Inferior parietal cortex (tissue), 1 donor: ENCODE results near the gene HOXD10.

ENCODE experiments used
- DNase-seq: peaks from one replicate; pipeline ENCODE4 v3.0.0-alpha.2; 2016; ENCODE audit errors: extremely low spot score

The HOXD10 gene

DNA sequence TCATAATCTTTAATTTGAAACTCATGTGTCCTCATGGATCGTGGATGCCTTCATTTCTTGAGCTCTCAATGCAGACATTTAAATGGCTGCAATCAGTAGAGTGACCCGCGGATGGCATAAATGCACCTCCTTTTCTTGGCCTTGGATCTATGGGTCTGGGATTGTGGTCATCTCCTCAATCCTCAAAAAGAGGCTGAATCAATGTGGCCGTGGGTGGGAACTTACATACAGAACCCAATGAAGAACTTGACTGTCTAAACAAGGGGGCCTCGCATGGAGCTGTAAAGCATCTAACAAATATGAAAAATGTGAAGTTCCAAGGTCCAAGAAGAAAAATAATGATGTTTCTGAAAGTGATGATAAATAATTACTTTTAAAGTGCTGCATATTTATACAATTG lies 21.2 kb upstream of the HOXD10 start:
- no peak for DNase-seq

GRCh38 chr2:176096243-176096985 lies 20.2 kb upstream of the HOXD10 start:
- DNase-seq: no peak

- DNase-seq: peak; percentile 47
Observed at GRCh38 chr2:176096986-176097819, 19.4 kb upstream of the HOXD10 start.

DNA sequence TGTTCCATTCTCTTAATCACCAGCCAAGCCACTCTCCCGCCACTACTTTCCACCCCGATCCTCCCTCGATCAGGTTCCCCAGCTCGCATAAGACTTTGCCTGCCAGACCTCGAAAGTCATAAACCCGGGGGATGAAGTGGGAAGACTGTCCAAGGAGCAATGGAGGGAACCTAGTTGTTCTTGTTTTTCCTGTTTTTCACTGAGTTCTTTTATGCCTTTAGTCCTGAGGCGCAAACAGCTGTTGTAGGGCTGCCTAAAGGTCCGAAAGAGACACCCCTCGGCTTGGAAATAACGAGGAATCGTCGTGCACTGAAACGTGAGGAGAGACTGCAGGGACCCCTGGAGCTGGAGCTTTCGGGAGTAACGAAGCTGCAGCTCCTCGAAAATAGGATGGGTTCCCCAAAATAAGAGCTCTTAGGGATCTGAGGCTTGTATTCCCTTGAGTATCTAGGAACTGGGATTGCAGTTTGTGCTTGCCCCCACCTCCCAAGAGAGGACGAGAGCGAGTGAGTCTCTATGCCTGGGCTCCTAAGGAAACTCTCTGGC lies 18.7 kb upstream of the HOXD10 start:
- DNase-seq: no peak

- DNase-seq: no peak
Observed at GRCh38 chr2:176098366-176099158, 18.0 kb upstream of the HOXD10 start.

- DNase-seq: no peak
Observed at GRCh38 chr2:176099159-176099727, 17.3 kb upstream of the HOXD10 start.

GRCh38 chr2:176099728-176100546 lies 16.6 kb upstream of the HOXD10 start, which contains the start of gene HOXD12:
TSS of gene HOXD12 (plus strand) at chr2:176099795. CDS start at chr2:176099802, 7 bp downstream.
- no peak for DNase-seq

DNA sequence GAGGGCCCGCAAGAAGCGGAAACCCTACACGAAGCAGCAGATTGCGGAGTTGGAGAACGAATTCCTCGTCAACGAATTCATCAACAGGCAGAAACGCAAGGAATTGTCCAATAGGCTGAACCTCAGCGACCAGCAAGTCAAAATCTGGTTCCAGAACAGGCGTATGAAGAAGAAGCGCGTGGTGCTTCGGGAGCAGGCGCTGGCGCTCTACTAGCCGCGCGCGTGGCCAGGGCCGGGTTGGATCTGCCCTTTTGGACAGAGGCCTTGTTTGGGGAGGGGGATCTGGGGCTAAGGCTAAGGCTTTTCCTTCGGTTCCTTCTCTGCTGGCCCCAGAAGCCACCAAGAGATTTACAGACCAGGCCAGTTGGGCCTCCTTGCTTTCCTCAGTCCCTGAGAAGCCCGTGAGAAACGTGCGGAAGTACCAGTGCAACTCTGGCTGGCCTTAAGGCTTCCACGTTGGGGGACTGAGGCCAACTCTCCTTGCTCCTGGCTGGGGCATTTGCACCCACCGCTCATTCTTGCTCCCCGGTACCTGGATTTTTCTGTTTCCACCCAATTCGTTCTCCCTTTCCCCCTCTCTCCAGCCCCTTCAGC lies 15.9 kb upstream of the HOXD10 start:
- DNase-seq: no peak

DNA sequence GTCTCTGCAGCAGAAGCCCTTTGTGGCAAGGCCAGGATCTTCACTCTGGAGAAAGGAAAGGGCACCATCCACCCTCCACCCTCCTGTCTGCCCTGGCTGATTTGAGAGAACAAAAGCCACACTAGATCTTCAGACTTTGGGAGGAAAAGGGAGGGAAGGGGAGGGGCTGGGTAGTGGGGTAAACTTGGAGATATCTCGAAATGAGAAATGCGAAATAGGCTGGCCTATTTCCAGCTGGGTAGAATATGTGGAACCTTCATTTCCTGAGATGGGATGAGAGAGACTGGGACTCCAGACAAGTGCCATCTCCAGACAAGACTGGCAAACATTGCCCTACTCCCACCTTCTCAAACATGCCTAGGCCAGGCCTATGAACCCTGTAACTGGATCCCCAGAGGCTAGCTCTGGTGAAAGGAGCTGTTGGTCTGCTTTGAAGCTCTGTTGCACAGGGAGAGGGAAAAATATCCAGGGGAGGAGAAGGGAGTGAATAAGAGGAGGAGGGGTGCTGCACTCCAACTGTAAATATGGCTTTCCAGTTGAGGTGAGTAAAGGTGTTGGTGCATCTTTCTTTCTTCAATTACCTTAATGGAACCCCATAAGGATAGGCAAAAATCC lies 15.3 kb upstream of the HOXD10 start:
- DNase-seq: no peak

DNA sequence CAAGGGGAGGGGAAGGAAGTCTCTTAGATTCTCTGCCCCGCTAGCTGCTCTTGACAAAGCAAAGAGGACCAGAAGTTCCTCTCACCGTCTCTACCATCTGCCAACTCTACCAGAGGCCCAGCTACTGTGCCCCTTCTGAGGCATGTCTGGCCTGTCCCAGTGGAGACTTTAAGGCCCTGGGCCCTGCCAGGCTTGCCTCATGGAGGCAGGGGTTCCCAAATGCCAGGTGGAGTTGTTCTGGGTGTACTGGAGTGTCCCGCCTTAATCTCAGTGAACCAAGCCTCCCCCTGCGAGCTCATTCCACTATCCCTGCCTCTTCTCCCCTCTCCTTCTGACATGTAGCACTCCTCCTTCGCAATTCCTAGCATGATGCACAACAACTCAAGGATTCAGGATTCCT lies 14.7 kb upstream of the HOXD10 start:
- DNase-seq: no peak

GRCh38 chr2:176102309-176102866 lies 14.2 kb upstream of the HOXD10 start:
- no peak for DNase-seq

GRCh38 chr2:176103194-176103593 lies 13.4 kb upstream of the HOXD10 start:
- DNase-seq: no peak

DNA sequence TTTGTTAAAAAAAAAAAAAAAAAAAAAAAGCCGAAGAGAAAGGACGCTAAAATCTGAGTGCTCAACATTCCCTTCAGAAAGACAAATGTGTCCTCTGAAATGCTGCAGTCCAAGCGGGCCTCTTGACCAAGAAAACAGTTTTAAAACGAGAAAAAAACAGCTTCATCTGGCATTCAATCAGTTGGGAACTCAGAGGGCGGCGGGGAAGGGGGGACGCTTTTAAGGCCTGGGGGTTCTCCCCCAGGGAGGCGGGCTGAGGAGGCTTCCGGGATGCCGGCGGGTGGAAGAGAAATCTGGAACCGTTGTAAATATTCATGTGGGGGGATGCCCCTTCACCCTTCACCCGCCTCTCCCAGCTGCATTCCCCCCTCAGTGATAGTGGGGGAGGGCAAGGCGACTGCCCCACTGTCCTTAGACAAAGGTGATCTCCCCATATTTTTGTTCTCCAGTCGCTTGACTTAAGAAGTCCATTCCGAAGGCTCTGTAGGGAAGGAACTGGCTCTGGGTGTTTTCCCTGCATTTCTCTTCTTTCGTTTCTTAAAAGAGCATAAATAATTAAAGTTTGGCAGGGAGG lies 12.7 kb upstream of the HOXD10 start:
- no peak for DNase-seq

- DNase-seq: no peak
Observed at GRCh38 chr2:176104316-176105077, 12.1 kb upstream of the HOXD10 start.

DNA sequence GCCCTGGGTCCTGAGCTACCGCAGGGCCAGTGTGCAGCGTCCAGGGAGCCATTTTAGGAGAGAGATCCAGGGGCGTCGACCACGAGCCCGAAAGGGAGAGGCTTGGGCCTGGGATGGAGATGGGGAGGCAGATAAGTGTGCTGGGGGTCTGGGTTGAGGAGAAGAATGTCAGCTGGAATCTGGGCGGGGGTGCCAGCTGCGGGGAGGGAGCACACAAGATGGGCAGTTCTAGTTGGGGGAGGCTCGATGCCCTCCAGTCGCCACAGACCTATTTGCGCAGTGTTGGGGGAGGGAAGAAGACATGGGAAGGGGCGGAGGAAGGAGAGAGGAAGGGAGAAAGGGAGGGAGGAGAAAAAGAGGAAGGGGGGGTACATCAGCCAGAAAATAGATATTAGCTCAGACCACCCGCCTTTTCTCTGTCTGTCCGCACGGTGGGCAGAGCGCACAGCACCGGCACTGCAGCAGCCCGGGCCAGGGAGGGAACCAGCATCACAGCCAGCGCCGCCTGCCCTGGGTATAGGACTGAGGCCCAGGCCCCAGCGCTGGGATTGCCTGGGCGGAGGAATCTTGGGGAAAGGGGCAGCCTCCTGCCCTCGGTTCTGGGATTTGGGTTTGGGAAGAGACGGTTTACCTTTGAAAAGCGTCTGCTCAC lies 11.4 kb upstream of the HOXD10 start:
- no peak for DNase-seq

- no peak for DNase-seq
Observed at GRCh38 chr2:176105730-176106580, 10.6 kb upstream of the HOXD10 start.
